ENCODE measurements around the gene RNASE9. TPM values are rescaled to one million over a fixed set of nuclear protein-coding genes. Genes with fewer than 3 reads are reported as not detected.
"Not testable (repeated sequence)": the region's sequence is repeated elsewhere in the genome, so short reads cannot be mapped to it uniquely, and the experiment has no call there.

RNASE9 gene
- total RNA-seq, 2 experiments from 2014 or later: not detected

DNA sequence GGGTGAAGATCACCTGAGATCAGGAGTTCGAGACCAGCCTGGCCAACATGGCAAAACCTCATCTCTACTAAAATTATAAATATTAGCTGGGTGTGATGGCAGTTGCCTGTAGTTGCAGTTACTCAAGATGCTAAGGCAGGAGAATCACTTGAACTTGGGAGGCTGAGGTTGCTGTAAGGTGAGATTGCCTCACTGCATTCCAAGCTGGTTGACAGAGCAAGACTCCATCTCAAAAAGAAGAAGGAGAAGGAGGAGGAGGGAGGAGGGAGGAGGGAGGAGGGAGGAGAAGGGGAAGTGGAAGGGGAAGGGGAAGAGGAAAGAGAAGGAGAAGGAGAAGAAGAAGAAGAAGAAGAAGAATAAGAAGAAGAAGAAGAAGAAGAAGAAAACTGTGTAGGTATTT lies 38.5 kb downstream of the RNASE9 start:
- TF ChIP-seq, protein P1, sequence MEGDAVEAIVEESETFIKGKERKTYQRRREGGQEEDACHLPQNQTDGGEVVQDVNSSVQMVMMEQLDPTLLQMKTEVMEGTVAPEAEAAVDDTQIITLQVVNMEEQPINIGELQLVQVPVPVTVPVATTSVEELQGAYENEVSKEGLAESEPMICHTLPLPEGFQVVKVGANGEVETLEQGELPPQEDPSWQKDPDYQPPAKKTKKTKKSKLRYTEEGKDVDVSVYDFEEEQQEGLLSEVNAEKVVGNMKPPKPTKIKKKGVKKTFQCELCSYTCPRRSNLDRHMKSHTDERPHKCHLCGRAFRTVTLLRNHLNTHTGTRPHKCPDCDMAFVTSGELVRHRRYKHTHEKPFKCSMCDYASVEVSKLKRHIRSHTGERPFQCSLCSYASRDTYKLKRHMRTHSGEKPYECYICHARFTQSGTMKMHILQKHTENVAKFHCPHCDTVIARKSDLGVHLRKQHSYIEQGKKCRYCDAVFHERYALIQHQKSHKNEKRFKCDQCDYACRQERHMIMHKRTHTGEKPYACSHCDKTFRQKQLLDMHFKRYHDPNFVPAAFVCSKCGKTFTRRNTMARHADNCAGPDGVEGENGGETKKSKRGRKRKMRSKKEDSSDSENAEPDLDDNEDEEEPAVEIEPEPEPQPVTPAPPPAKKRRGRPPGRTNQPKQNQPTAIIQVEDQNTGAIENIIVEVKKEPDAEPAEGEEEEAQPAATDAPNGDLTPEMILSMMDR (IDR thresholded peaks at IDR 0.05): no peak
- Mint-ChIP-seq H3K4me3 (no peak overlapping the region), H3K27me3 (no peaks in the 10 kb centered on the region), H3K4me1 (ENCODE audit: low read depth) (no peaks in the 10 kb centered on the region), H3K36me3 (ENCODE audit: low read depth) (no peaks in the 10 kb centered on the region), H3K9me3 (no peaks in the 10 kb centered on the region), H3K27ac (no peak overlapping the region)
- ATAC-seq: no peak
- no peak for DNase-seq
- intact Hi-C loops (cut with micrococcal nuclease): no loop called here
- POLR2A ChIA-PET: interaction anchor here (0.6 kb wide), 1 partner anchor 607 kb away, joined by 3 read pairs; no protein-coding TSS in a partner anchor
- CTCF ChIA-PET: interaction anchor here (0.7 to 1.6 kb wide), 2 partner anchors 9 to 313 kb away, joined by 3 to 9 read pairs; no protein-coding TSS in a partner anchor

DNA sequence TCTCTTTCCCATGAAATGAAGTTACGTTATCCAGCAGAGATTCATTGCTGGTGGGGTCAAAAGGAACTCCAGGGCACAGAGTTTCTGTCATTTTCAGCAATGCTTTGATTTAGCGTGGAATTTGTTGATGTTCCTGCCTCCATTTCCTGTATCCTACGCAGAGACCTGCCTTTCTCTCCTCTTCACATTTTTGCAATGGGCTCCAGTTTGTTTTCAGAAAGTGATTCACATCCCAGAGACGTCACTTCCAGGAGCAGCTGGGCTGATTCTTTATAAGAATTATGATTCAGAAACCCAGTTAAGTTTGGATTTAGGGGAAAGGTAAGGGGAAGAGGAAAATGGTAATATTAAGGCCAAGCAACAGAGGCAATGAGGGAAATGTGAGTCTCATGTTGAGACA lies 43.9 kb downstream of the RNASE9 start:
- Mint-ChIP-seq H3K4me1 (ENCODE audit: low read depth) (no peaks in the 10 kb centered on the region), H3K9me3 (no peaks in the 10 kb centered on the region), H3K4me3 (no peak overlapping the region), H3K27ac (no peak overlapping the region), H3K36me3 (ENCODE audit: low read depth) (no peaks in the 10 kb centered on the region), H3K27me3 (no peaks in the 10 kb centered on the region)
- ChIA-PET CTCF (interaction anchor here (3.7 kb wide), 1 partner anchor 14 kb away, joined by 28 read pairs; no protein-coding TSS in a partner anchor), POLR2A (no interaction called here)
- TF ChIP-seq, protein P1 (IDR thresholded peaks at IDR 0.05): no peak
- intact Hi-C loops (cut with micrococcal nuclease): no loop called here
- DNase-seq (no peak), ATAC-seq (no peak)

DNA sequence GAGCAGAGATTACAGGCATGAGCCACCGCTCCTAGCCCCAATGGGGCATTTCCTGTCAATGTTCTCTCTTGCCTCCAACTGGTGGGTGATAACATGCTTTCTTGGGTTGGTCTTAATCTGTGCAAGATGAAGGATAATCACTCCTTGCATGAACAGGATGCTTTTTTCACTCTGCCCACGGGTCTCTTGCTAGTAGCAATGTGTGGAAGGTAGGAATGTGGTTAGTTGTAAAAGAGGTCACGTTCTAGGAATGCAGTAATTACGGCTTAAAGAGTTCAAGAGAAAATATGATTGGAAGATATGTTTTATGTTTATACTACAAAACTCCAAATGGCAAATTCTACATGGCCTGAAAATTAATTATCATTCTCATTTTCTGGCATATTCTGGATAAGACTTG lies 45.0 kb downstream of the RNASE9 start:
- Mint-ChIP-seq H3K36me3 (ENCODE audit: low read depth) (no peaks in the 10 kb centered on the region), H3K27me3 (no peaks in the 10 kb centered on the region), H3K4me1 (ENCODE audit: low read depth) (no peaks in the 10 kb centered on the region), H3K27ac (no peak overlapping the region), H3K9me3 (no peaks in the 10 kb centered on the region), H3K4me3 (no peak overlapping the region)
- CTCF ChIA-PET: no interaction called here
- ATAC-seq (no peak), DNase-seq (no peak)
- intact Hi-C loops (cut with micrococcal nuclease): no loop called here
- POLR2A ChIA-PET: interaction anchor here (0.6 kb wide), 1 partner anchor 174 kb away, joined by 3 read pairs; no protein-coding TSS in a partner anchor
- TF ChIP-seq, protein P1 (IDR thresholded peaks at IDR 0.05): no peak

DNA sequence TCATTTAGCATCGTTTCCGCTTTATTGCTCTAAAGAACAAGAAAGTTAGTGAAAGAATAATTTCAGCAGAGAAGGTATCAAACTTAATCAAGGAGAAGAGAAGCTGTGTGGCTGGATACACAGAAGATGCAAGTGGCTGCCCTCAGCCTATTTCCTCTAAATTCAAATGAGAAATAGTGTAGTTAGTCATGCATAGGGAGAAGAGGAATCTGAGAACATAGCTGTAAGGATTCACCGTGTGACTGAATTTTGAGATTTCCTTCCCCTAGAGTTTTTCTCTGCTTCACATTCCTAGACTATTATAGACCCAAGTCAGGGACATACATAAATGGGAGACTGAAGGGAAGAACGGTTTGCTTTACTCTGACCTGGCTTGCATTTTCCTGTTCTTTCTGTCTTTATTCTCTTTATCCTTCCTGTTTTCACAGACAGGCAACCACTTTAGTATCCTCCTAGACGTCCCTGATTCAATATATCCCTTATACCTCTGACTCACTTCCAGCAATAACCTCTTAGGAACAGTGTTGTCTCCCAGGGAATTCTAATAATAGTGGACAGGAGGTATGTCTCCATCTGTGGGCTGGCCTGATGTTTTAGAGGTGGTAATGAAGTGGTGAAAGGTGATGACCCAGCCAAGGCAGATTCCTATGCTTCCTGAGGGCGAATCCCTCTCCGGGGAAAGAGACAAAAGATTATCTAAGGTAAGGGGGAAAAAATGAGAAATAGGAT lies 48.5 kb downstream of the RNASE9 start:
- intact Hi-C loops (cut with micrococcal nuclease): no loop called here
- H3K4me1 Mint-ChIP-seq (ENCODE audit: low read depth): no peaks in the 10 kb centered on the region
- H3K9me3 Mint-ChIP-seq: no peaks in the 10 kb centered on the region
- TF ChIP-seq, protein P1 (IDR thresholded peaks at IDR 0.05): no peak
- ChIA-PET CTCF (interaction anchor here (0.7 kb wide), 1 partner anchor 19 kb away, joined by 3 read pairs; no protein-coding TSS in a partner anchor), POLR2A (no interaction called here)
- H3K27ac Mint-ChIP-seq: no peak overlapping the region
- no peak for DNase-seq
- H3K27me3 Mint-ChIP-seq: no peaks in the 10 kb centered on the region
- H3K36me3 Mint-ChIP-seq (ENCODE audit: low read depth): no peaks in the 10 kb centered on the region
- H3K4me3 Mint-ChIP-seq: no peak overlapping the region
- no peak for ATAC-seq

DNA sequence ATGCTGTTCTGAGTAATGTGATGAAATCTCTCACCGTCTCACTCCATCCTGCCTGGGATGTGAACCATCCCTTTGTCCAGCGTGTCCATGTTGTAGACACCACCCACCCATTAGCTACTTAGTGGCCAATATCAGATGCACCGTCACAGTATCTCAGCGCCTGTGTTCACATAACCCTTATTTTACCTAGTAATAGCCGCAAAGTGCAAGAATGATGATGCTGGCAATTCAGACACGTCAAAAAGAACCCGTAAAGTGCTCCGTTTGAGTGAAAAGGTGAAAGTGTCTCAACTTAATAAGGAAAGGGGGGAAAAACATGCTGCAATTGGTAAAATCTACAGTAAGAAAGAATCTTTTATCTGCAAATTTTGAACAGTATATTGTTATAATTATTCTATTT lies 52.5 kb downstream of the RNASE9 start:
- TF ChIP-seq, protein P1 (IDR thresholded peaks at IDR 0.05): no peak
- no peak overlapping the region for H3K27ac Mint-ChIP-seq
- H3K36me3 Mint-ChIP-seq (ENCODE audit: low read depth): no peaks in the 10 kb centered on the region
- intact Hi-C loops (cut with micrococcal nuclease): no loop called here
- ATAC-seq (no peak), DNase-seq (no peak)
- no peaks in the 10 kb centered on the region for H3K27me3 Mint-ChIP-seq
- H3K4me3 Mint-ChIP-seq: no peak overlapping the region
- CTCF ChIA-PET: no interaction called here
- no peaks in the 10 kb centered on the region for H3K9me3 Mint-ChIP-seq
- POLR2A ChIA-PET: no interaction called here
- no peaks in the 10 kb centered on the region for H3K4me1 Mint-ChIP-seq (ENCODE audit: low read depth)

DNA sequence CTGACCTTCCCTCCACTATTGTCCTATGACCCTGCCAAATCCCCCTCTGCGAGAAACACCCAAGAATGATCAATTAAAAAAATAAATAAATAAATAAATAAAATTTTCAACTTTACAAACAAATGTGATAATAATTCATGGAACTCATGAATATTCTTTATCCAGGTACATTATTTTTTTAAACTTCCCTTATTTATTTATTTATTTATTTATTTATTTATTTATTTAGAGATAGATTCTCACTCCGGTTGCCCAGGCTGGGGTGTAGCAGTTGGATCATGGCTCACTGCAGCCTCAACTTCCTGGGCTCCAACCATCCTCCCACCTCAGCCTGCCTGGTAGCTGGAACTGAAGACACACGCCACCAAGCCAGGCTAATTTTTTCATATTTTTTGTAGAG lies 53.3 kb downstream of the RNASE9 start:
- DNase-seq; intact Hi-C loops (cut with micrococcal nuclease); H3K36me3 Mint-ChIP-seq (ENCODE audit: low read depth); H3K27me3 Mint-ChIP-seq; CTCF ChIA-PET; ATAC-seq; H3K4me3 Mint-ChIP-seq; H3K4me1 Mint-ChIP-seq (ENCODE audit: low read depth); POLR2A ChIA-PET; H3K9me3 Mint-ChIP-seq; H3K27ac Mint-ChIP-seq: not testable (repeated sequence)

DNA sequence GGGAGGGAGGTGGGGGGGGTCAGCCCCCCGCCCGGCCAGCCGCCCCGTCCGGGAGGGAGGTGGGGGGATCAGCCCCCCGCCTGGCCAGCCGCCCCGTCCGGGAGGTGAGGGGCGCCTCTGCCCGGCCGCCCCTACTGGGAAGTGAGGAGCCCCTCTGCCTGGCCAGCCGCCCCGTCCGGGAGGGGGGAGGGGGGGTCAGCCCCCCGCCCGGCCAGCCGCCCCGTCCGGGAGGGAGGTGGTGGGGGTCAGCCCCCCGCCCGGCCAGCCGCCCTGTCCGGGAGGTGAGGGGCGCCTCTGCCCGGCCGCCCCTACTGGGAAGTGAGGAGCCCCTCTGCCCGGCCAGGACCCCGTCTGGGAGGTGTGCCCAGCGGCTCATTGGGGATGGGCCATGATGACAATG lies 54.1 kb downstream of the RNASE9 start:
- H3K4me1 Mint-ChIP-seq (ENCODE audit: low read depth); H3K4me3 Mint-ChIP-seq; CTCF ChIA-PET; POLR2A ChIA-PET; intact Hi-C loops (cut with micrococcal nuclease); ATAC-seq; H3K9me3 Mint-ChIP-seq; H3K27me3 Mint-ChIP-seq; DNase-seq; H3K27ac Mint-ChIP-seq; H3K36me3 Mint-ChIP-seq (ENCODE audit: low read depth): not testable (repeated sequence)

DNA sequence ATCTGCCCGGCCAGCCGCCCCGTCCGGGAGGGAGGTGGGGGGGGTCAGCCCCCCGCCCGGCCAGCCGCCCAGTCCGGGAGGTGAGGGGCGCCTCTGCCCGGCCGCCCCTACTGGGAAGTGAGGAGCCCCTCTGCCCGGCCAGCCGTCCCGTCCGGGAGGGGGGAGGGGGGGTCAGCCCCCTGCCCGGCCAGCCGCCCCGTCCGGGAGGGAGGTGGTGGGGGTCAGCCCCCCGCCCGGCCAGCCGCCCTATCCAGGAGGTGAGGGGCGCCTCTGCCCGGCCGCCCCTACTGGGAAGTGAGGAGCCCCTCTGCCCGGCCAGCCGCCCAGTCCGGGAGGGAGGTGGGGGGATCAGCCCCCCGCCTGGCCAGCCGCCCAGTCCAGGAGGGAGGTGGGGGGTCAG lies 54.6 kb downstream of the RNASE9 start:
- H3K4me1 Mint-ChIP-seq (ENCODE audit: low read depth); POLR2A ChIA-PET; ATAC-seq; DNase-seq; H3K27me3 Mint-ChIP-seq; intact Hi-C loops (cut with micrococcal nuclease); H3K27ac Mint-ChIP-seq; CTCF ChIA-PET; H3K4me3 Mint-ChIP-seq; H3K36me3 Mint-ChIP-seq (ENCODE audit: low read depth); H3K9me3 Mint-ChIP-seq: not testable (repeated sequence)
